ENCODE measurements around the gene CLPX. TPM values are rescaled to one million over a fixed set of nuclear protein-coding genes. Genes with fewer than 3 reads are reported as not detected.

Gene CLPX
- total and polyA plus RNA-seq, 3 experiments from 2014 or later: 28.9 to 65.6 (median 60.5) TPM

DNA sequence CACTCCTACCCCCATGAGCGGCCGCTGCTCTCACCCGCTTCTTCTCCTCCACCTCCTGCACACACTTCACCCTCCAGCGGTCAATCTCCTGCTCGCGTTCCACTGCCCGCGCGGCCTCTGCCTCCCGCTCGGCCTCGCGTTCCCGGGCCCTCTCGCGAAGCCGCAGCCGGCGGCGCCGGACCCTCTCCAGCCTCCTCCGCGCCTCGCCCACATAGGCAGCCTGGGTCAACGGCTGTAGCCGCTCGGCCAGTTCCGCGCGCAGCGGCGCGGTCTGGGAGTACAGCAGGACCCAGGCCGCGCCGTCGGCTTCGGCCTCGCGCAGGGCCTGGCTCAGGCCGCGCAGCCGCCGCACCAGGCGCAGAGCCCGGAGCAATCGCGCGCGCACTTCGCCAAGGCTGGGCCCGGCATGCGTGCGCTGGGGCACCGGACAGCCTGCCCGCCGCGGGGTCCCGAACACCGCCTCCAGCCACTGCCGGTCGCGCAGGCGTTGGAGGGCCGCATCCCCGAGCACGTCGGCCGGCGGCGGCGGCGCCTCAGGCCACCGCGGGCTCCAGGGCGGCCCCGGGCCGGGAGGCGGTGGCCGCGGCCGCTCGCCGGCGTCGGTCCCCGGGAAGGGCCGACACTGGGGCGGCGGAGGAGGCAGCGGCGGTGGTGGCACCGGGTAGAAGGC lies 52.1 kb downstream of the CLPX start:
- H3K27me3 Mint-ChIP-seq: peaks cover 0 to 4% of the 10 kb centered on the region in 2 donors
- H3K4me1 Mint-ChIP-seq: peaks cover 32 to 48% (median 44%) of the 10 kb centered on the region in 3 donors
- H3K4me3 Mint-ChIP-seq: peak overlapping the region; percentile 84 to 94 (median 91)
- peaks cover 0 to 2% (median 0%) of the 10 kb centered on the region in 5 donors for H3K9me3 Mint-ChIP-seq
- H3K27ac ChIP-seq (ENCODE audit: low read depth, low read length): peak overlapping the region; percentile 71
- CTCF ChIA-PET: interaction anchor here (1.0 kb wide), 1 partner anchor 164 kb away, joined by 3 read pairs; no protein-coding TSS in a partner anchor
- POLR2A ChIA-PET: interaction anchor here (0.6 to 1.3 kb wide), 3 partner anchors 52 to 785 kb away, joined by 3 to 4 read pairs (median 3); partner anchors contain the start of genes CLPX and PARP16
- no peaks in the 10 kb centered on the region for H3K9me3 ChIP-seq (ENCODE audit: low read length)
- H3K27ac Mint-ChIP-seq: peak overlapping the region; percentile 74 to 91 (median 84)
- peaks cover 27% of the 10 kb centered on the region for H3K4me1 ChIP-seq (ENCODE audit: insufficient read depth, low read length)
- no peaks in the 10 kb centered on the region for H3K27me3 ChIP-seq (ENCODE audit: insufficient read depth, low read length, poor library complexity, severe bottlenecking)
- peaks cover 0 to 37% (median 15%) of the 10 kb centered on the region in 3 donors for H3K36me3 Mint-ChIP-seq
- DNase-seq: peak in 2 of 5 donors; percentile 2 to 4
- peaks cover 17% of the 10 kb centered on the region for H3K36me3 ChIP-seq (ENCODE audit: insufficient read depth, low read length)
- peak overlapping the region; percentile 46 for H3K4me3 ChIP-seq (ENCODE audit: low read length)

DNA sequence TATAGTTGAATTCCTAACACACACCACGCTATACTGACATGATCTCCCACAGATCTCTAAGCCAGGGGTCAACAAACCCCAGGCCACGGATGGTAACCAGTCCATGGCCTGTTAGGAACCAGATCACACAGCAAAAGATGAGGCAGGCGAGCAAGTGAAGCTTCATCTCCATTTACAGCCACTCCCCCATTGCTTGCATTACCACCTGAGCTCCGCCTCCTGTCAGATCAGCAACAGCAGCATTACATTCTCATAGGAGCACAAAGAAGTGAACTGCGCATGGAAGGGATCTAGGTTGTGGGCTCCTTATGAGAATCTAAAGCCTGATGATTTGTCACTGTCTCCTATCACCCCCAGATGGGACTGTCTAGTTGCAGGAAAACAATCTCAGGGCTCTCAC lies 54.2 kb downstream of the CLPX start:
- Mint-ChIP-seq H3K36me3 (peaks cover 4 to 54% (median 17%) of the 10 kb centered on the region in 3 donors), H3K9me3 (no peaks in the 10 kb centered on the region), H3K27me3 (peaks cover 0 to 4% of the 10 kb centered on the region in 2 donors), H3K4me3 (peak overlapping the region; percentile 8 to 81 (median 29)), H3K4me1 (peaks cover 41 to 56% (median 55%) of the 10 kb centered on the region in 3 donors), H3K27ac (peak overlapping the region in 4 of 8 donors; percentile 23 to 80 (median 55))
- no peak for DNase-seq
- H3K4me3 ChIP-seq (ENCODE audit: low read length): no peak overlapping the region
- H3K27me3 ChIP-seq (ENCODE audit: insufficient read depth, low read length, poor library complexity, severe bottlenecking): no peaks in the 10 kb centered on the region
- H3K27ac ChIP-seq (ENCODE audit: low read depth, low read length): no peak overlapping the region
- ChIA-PET POLR2A (no interaction called here), CTCF (no interaction called here)
- H3K36me3 ChIP-seq (ENCODE audit: insufficient read depth, low read length): peaks cover 29% of the 10 kb centered on the region
- peaks cover 27% of the 10 kb centered on the region for H3K4me1 ChIP-seq (ENCODE audit: insufficient read depth, low read length)
- H3K9me3 ChIP-seq (ENCODE audit: low read length): no peaks in the 10 kb centered on the region

DNA sequence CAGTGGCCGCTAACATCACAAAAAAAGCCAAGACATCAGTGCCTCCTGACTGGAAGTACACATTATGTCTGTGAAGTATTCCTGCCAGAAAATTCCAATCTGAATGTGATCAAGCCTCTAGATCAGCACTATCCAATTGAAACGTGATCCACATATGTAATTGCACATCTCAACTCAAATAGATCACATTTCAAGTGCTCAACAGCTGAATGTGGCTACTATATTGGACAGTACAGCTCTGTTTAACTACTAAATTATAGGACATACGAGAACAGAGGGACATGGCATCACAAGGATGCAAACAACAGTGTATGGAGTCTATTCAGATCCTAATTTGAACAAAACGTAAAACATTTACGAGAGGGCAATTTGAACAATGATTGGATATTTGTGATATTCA lies 69.6 kb downstream of the CLPX start:
- Mint-ChIP-seq H3K4me3 (no peak overlapping the region), H3K9me3 (no peaks in the 10 kb centered on the region), H3K36me3 (peaks cover 0 to 79% (median 21%) of the 10 kb centered on the region in 3 donors), H3K27ac (no peak overlapping the region), H3K27me3 (no peaks in the 10 kb centered on the region), H3K4me1 (no peaks in the 10 kb centered on the region)
- H3K36me3 ChIP-seq (ENCODE audit: insufficient read depth, low read length): peaks cover 25% of the 10 kb centered on the region
- H3K4me1 ChIP-seq (ENCODE audit: insufficient read depth, low read length): no peaks in the 10 kb centered on the region
- no peaks in the 10 kb centered on the region for H3K27me3 ChIP-seq (ENCODE audit: insufficient read depth, low read length, poor library complexity, severe bottlenecking)
- H3K9me3 ChIP-seq (ENCODE audit: low read length): no peaks in the 10 kb centered on the region
- no peak overlapping the region for H3K27ac ChIP-seq (ENCODE audit: low read depth, low read length)
- no peak for DNase-seq
- H3K4me3 ChIP-seq (ENCODE audit: low read length): no peak overlapping the region
- CTCF ChIA-PET: no interaction called here
- POLR2A ChIA-PET: no interaction called here

DNA sequence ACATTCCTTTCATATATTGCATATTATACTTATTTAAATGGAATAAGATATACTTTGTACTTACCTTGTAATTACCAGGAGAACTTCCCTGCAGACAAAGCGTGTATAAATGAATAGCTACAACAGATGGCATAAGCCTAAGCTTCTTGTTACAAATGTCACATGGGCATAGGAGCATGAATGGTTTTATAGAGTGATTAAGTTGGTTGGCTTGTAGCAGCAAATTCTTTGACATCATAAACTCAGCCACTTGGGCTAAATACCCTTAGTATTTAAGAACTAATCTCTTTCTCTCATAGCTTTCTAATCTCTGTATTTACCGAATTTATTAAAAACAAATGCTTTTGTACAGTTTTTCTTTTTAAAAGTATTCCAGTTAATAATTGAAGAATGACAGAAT lies 70.1 kb downstream of the CLPX start, which contains the start of gene UBAP1L:
UBAP1L (minus strand) TSS at position 115 of the 400 bp plus-strand sequence. CDS start 8,985 bp downstream, outside the sequence.
- no peaks in the 10 kb centered on the region for H3K27me3 Mint-ChIP-seq
- Histone ChIP-seq H3K4me1 (ENCODE audit: insufficient read depth, low read length) (no peaks in the 10 kb centered on the region), H3K27ac (ENCODE audit: low read depth, low read length) (no peak within 1 kb of the TSS), H3K9me3 (ENCODE audit: low read length) (no peaks in the 10 kb centered on the region), H3K36me3 (ENCODE audit: insufficient read depth, low read length) (peaks cover 25% of the 10 kb centered on the region), H3K27me3 (ENCODE audit: insufficient read depth, low read length, poor library complexity, severe bottlenecking) (no peaks in the 10 kb centered on the region), H3K4me3 (ENCODE audit: low read length) (no peak within 1 kb of the TSS)
- no peak within 1 kb of the TSS for H3K4me3 Mint-ChIP-seq
- DNase-seq: no peak
- ChIA-PET POLR2A (no interaction called here), CTCF (no interaction called here)
- H3K4me1 Mint-ChIP-seq: no peaks in the 10 kb centered on the region
- no peak within 1 kb of the TSS for H3K27ac Mint-ChIP-seq
- H3K9me3 Mint-ChIP-seq: no peaks in the 10 kb centered on the region
- peaks cover 0 to 78% (median 21%) of the 10 kb centered on the region in 3 donors for H3K36me3 Mint-ChIP-seq

DNA sequence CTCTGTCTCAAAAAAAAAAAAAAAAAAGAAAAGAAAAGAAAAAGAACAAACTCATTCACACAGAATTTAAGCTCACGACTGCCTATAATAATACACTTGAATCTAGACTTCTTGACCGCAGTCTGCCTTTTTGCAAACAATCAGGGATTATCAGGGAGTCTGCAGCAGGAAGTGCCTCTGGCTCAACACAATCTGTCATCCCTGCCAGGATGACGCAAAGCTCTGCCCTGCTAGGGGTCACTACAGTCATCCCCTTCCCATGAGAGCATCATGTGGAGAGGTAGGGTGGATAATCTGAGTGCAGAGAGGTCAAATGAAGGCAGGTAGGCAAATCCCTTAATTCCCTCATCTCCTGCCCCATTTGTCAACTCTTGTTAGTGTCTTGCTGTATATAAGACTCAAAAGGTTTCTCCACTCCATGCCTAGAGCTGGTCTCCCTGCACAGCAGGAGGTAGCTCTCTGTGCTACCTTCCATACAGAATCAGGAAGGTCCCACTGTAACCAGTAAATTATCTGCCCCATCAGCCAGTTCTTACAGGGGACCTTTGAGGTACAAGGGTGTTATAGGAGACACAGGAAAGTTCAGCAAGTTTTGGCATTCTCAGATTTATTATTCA lies 74.4 kb downstream of the CLPX start:
- no peaks in the 10 kb centered on the region for H3K4me1 Mint-ChIP-seq
- H3K27ac ChIP-seq (ENCODE audit: low read depth, low read length): no peak overlapping the region
- CTCF ChIA-PET: no interaction called here

DNA sequence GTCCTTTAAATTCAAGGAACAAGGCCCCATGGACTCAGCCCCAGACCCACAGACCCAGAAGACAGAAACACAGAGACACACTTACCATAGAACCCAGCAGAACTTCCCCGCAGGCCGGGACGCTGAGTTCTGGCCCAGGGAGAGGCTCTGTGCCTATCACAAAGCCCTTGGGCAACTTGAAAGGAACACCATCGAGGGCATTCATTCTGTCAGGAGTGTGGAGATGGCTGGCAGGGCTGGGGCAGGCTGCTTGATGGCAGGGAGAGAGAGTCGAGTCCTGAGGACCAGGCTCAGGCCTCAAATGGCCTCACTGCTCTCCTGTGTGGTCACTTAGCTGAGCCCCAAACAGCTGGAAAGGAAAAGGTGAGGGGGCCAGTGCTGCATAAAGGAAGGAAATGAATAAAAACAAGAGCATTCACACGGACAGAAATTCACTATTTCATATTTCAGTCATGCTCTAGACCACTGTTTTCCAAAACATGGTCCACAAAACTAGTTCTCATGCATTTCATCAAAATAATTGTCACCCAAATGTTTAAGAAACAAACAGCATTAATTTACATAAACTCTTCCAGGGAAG lies 79.0 kb downstream of the CLPX start:
- no peak overlapping the region for H3K4me3 ChIP-seq (ENCODE audit: low read length)
- no peaks in the 10 kb centered on the region for H3K9me3 Mint-ChIP-seq
- peaks cover 5% of the 10 kb centered on the region for H3K36me3 ChIP-seq (ENCODE audit: insufficient read depth, low read length)
- H3K4me1 ChIP-seq (ENCODE audit: insufficient read depth, low read length): no peaks in the 10 kb centered on the region
- H3K4me1 Mint-ChIP-seq: peaks cover 0 to 5% (median 5%) of the 10 kb centered on the region in 3 donors
- peak overlapping the region in 1 of 8 donors; percentile 46 for H3K27ac Mint-ChIP-seq
- H3K27me3 Mint-ChIP-seq: no peaks in the 10 kb centered on the region
- POLR2A ChIA-PET: no interaction called here
- peaks cover 3 to 58% (median 12%) of the 10 kb centered on the region in 3 donors for H3K36me3 Mint-ChIP-seq
- no peaks in the 10 kb centered on the region for H3K27me3 ChIP-seq (ENCODE audit: insufficient read depth, low read length, poor library complexity, severe bottlenecking)
- CTCF ChIA-PET: interaction anchor here (1.6 kb wide), 1 partner anchor 375 kb away, joined by 3 read pairs; no protein-coding TSS in a partner anchor
- no peak overlapping the region for H3K4me3 Mint-ChIP-seq
- no peak overlapping the region for H3K27ac ChIP-seq (ENCODE audit: low read depth, low read length)
- no peak for DNase-seq
- H3K9me3 ChIP-seq (ENCODE audit: low read length): no peaks in the 10 kb centered on the region

More for the DNA sequence above, 74.4 kb downstream of the CLPX start:
- Mint-ChIP-seq H3K9me3 (no peaks in the 10 kb centered on the region), H3K4me3 (no peak overlapping the region), H3K27ac (peak overlapping the region in 4 of 8 donors; percentile 1 to 54 (median 28)), H3K36me3 (peaks cover 0 to 60% (median 13%) of the 10 kb centered on the region in 3 donors), H3K27me3 (no peaks in the 10 kb centered on the region)
- H3K9me3 ChIP-seq (ENCODE audit: low read length): no peaks in the 10 kb centered on the region
- POLR2A ChIA-PET: no interaction called here
- H3K4me3 ChIP-seq (ENCODE audit: low read length): no peak overlapping the region
- no peak for DNase-seq
- no peaks in the 10 kb centered on the region for H3K4me1 ChIP-seq (ENCODE audit: insufficient read depth, low read length)
- H3K27me3 ChIP-seq (ENCODE audit: insufficient read depth, low read length, poor library complexity, severe bottlenecking): no peaks in the 10 kb centered on the region
- no peaks in the 10 kb centered on the region for H3K36me3 ChIP-seq (ENCODE audit: insufficient read depth, low read length)

DNA sequence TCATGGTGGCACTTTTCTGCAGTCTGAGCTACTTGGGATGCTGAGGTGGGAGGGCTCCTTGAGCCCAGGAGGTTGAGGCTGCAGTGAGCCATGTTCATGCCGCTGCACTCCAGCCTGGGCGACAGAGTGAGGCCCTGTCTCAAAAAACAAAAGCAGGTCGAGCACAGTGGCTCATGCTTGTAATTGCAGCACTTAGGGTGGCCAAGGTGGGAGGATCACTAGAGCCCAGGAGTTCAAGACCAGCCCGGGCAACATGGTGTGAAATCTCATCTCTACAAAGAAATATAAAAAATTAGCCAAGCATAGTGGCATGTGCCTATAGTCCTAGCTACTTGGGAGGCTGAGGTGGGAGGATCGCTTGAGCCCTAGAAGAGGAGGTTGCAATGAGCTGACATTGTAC lies 80.1 kb downstream of the CLPX start:
- peak overlapping the region in 1 of 8 donors; percentile 47 for H3K27ac Mint-ChIP-seq
- Histone ChIP-seq H3K4me1 (ENCODE audit: insufficient read depth, low read length) (no peaks in the 10 kb centered on the region), H3K27me3 (ENCODE audit: insufficient read depth, low read length, poor library complexity, severe bottlenecking) (no peaks in the 10 kb centered on the region), H3K9me3 (ENCODE audit: low read length) (no peaks in the 10 kb centered on the region), H3K27ac (ENCODE audit: low read depth, low read length) (no peak overlapping the region), H3K36me3 (ENCODE audit: insufficient read depth, low read length) (peaks cover 5% of the 10 kb centered on the region), H3K4me3 (ENCODE audit: low read length) (no peak overlapping the region)
- peaks cover 0 to 5% (median 5%) of the 10 kb centered on the region in 3 donors for H3K4me1 Mint-ChIP-seq
- ChIA-PET CTCF (no interaction called here), POLR2A (interaction anchor here (0.6 kb wide), 1 partner anchor 27 kb away, joined by 3 read pairs; no protein-coding TSS in a partner anchor)
- no peaks in the 10 kb centered on the region for H3K9me3 Mint-ChIP-seq
- H3K36me3 Mint-ChIP-seq: peaks cover 3 to 66% (median 13%) of the 10 kb centered on the region in 3 donors
- no peaks in the 10 kb centered on the region for H3K27me3 Mint-ChIP-seq
- H3K4me3 Mint-ChIP-seq: no peak overlapping the region
- DNase-seq: no peak

DNA sequence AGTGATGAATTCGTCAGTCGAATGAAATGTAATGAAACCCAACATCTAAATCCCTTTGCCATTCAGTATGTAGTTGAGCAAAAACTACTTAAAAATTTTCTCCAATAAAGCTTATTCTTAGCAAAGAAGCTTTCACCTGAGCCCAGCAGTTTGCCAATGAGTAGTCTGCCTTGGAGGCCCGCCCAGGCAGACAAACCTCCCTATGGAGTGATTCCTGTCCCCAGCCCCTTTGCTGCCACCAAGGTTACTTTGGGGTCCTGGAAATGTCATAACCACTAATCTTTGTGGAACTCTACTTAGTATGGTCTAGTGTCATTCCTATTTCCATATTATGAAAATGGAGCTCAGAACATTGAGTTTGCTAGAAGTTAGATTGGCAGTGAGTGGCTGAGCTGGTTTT lies 82.2 kb downstream of the CLPX start:
- Histone ChIP-seq H3K27ac (ENCODE audit: low read depth, low read length) (no peak overlapping the region), H3K4me3 (ENCODE audit: low read length) (no peak overlapping the region), H3K36me3 (ENCODE audit: insufficient read depth, low read length) (peaks cover 17% of the 10 kb centered on the region), H3K27me3 (ENCODE audit: insufficient read depth, low read length, poor library complexity, severe bottlenecking) (no peaks in the 10 kb centered on the region), H3K9me3 (ENCODE audit: low read length) (no peaks in the 10 kb centered on the region), H3K4me1 (ENCODE audit: insufficient read depth, low read length) (no peaks in the 10 kb centered on the region)
- H3K4me1 Mint-ChIP-seq: peaks cover 0 to 5% (median 5%) of the 10 kb centered on the region in 3 donors
- peak overlapping the region in 2 of 8 donors; percentile 19 to 38 for H3K27ac Mint-ChIP-seq
- peaks cover 10 to 76% (median 20%) of the 10 kb centered on the region in 3 donors for H3K36me3 Mint-ChIP-seq
- H3K27me3 Mint-ChIP-seq: no peaks in the 10 kb centered on the region
- CTCF ChIA-PET: no interaction called here
- POLR2A ChIA-PET: no interaction called here
- no peak overlapping the region for H3K4me3 Mint-ChIP-seq
- no peaks in the 10 kb centered on the region for H3K9me3 Mint-ChIP-seq
- no peak for DNase-seq
